T-helper 1 cell treated with Interleukin-12 subunit alpha and Interleukin-12 subunit beta and Interleukin-4 antibody, amounts not matched to agents 30 ng/mL and 1 ng/mL, for 36 hours (primary cell): ENCODE results near the gene EXOC6B. TPM values are rescaled to one million over a fixed set of nuclear protein-coding genes. Genes with fewer than 3 reads are reported as not detected.

ENCODE experiments used
- intact Hi-C: fragments of 100-400 bp; cut with micrococcal nuclease; formaldehyde crosslinking; loops from one replicate; pipeline ENCODE4 v1.15.1; 2024
- total RNA-seq: library from RNA; stranded (reverse); gene quantifications from 2 replicates; pipeline ENCODE4 v1.2.3, GENCODE V29; 2022

EXOC6B gene
- total RNA-seq, 1 donor from 2014 or later = 15.2 TPM

GRCh38 chr2:72140621-72140960, 685.2 kb downstream of the EXOC6B start:
- intact Hi-C loops = no loop called here

GRCh38 chr2:72139874-72140620, 685.8 kb downstream of the EXOC6B start:
- intact Hi-C loops = loop anchor here (5.0 kb wide), 1 partner anchor 607 kb away; no protein-coding TSS in a partner anchor

GRCh38 chr2:72139471-72139873, 686.4 kb downstream of the EXOC6B start:
- intact Hi-C loops = loop anchor here (5.0 kb wide), 1 partner anchor 608 kb away; no protein-coding TSS in a partner anchor

GRCh38 chr2:72138921-72139381, 686.9 kb downstream of the EXOC6B start:
- intact Hi-C loops = loop anchor here (5.0 kb wide), 1 partner anchor 608 kb away; no protein-coding TSS in a partner anchor

GRCh38 chr2:72138011-72138881, 687.6 kb downstream of the EXOC6B start:
- intact Hi-C loops = loop anchor here (5.0 kb wide), 1 partner anchor 609 kb away; no protein-coding TSS in a partner anchor

- intact Hi-C loops = loop anchor here (1.0 to 5.0 kb wide), 2 partner anchors 589 to 610 kb away; no protein-coding TSS in a partner anchor
Observed at GRCh38 chr2:72137498-72138010, 688.3 kb downstream of the EXOC6B start.

- intact Hi-C loops = loop anchor here (1.0 to 5.0 kb wide), 2 partner anchors 589 to 610 kb away; no protein-coding TSS in a partner anchor
Observed at GRCh38 chr2:72136933-72137497, 688.8 kb downstream of the EXOC6B start.

GRCh38 chr2:72136331-72136730, 689.5 kb downstream of the EXOC6B start:
- intact Hi-C loops = loop anchor here (5.0 kb wide), 1 partner anchor 611 kb away; no protein-coding TSS in a partner anchor

- intact Hi-C loops = loop anchor here (5.0 kb wide), 1 partner anchor 611 kb away; no protein-coding TSS in a partner anchor
Observed at GRCh38 chr2:72135921-72136320, 689.9 kb downstream of the EXOC6B start.

- intact Hi-C loops = loop anchor here (5.0 kb wide), 1 partner anchor 612 kb away; no protein-coding TSS in a partner anchor
Observed at GRCh38 chr2:72134997-72135800, 690.6 kb downstream of the EXOC6B start.

GRCh38 chr2:72134408-72134996, 691.3 kb downstream of the EXOC6B start:
- intact Hi-C loops = no loop called here

- intact Hi-C loops = no loop called here
Observed at GRCh38 chr2:72133721-72134407, 692.0 kb downstream of the EXOC6B start.

GRCh38 chr2:72132981-72133720, 692.7 kb downstream of the EXOC6B start:
- intact Hi-C loops = no loop called here

GRCh38 chr2:72131916-72132841, 693.7 kb downstream of the EXOC6B start:
- intact Hi-C loops = no loop called here

- intact Hi-C loops = no loop called here
Observed at GRCh38 chr2:72131371-72131891, 694.4 kb downstream of the EXOC6B start.

GRCh38 chr2:72130659-72131360, 695.0 kb downstream of the EXOC6B start:
- intact Hi-C loops = no loop called here
